Tibial nerve (tissue), 3 donors: ENCODE data around the gene ANKUB1.

Experiments
- CTCF ChIP-seq, 5 experiments: fragments of 200-600 bp in 3 of 5; fragments of 450-650 bp in 2 of 5; sonication (generic) in 3 of 5; IDR thresholded peaks; one replicate each; pipeline ENCODE4 v1.5.1; 2016 to 2019; ENCODE audit warnings: antibody characterized with exemption in 5 of 5, mild to moderate bottlenecking in 3 of 5, moderate library complexity in 2 of 5
- POLR2A ChIP-seq, 2 donors: fragments of 450-650 bp; IDR thresholded peaks; one replicate each; pipeline ENCODE4 v1.6.1; 2017; ENCODE audit warnings: antibody characterized with exemption in 2 of 2, mild to moderate bottlenecking in 2 of 2, moderate library complexity in 2 of 2

GRCh38 chr3:149765762-149766334, 26.5 kb downstream of the ANKUB1 start:
- TF ChIP-seq POLR2A (IDR thresholded peaks at IDR 0.05) (no peak), CTCF (IDR thresholded peaks at IDR 0.05) (peak; percentile 44 to 70 (median 60))
